HCT116 (cell line): Measurements from ENCODE around the gene UBE2S. TPM values are rescaled to one million over a fixed set of nuclear protein-coding genes. Genes with fewer than 3 reads are reported as not detected.

Experiments used
- ATAC-seq: fragments of 200-7000 bp; cut with Tn5 transposase; 2 replicates; pipeline ENCODE4 v1.9.1; 2020; ENCODE audit warnings: mild to moderate bottlenecking, moderate library complexity
- BruUV-seq: library from RNA; stranded (reverse); fragments of 400-500 nt; replicated peaks from 2 replicates; lab custom pipeline; 2021; lab: Mats Ljungman, UMichigan
- CTCF ChIA-PET: fragments of 300-600 bp; sonication (Branson Sonifier 250); formaldehyde crosslinking; loops from one replicate; lab custom pipeline; 2021; ENCODE audit warnings: antibody characterized with exemption; lab: Charles Lee
- POLR2A ChIA-PET: fragments of 300-600, 350-600 bp; sonication (Branson Sonifier 250); formaldehyde crosslinking; loops from one replicate; lab custom pipeline; 2021; ENCODE audit warnings: antibody characterized with exemption; lab: Charles Lee
- RAD21 ChIA-PET, 2 experiments: fragments of 300-600 bp; sonication (Branson Sonifier 250); formaldehyde crosslinking; loops; one replicate each; lab custom pipeline; 2023; ENCODE audit warnings: low total read pairs in 2 of 2; ENCODE audit not compliant: uncharacterized antibody in 2 of 2, unreplicated experiment in 2 of 2, low non-redundant PET in 1 of 2; lab: Charles Lee
- DNase-seq: peaks from one replicate; pipeline ENCODE4 v3.0.0-alpha.2; 2010; ENCODE audit warnings: low read depth, low spot score
- H2AFZ ChIP-seq: fragments of 200-600 bp; shearing (Covaris generic), sonication (generic); 2 replicates; pipeline ENCODE4 v1.6.1; 2017; ENCODE audit warnings: low read depth, mixed run types, mixed read lengths, antibody characterized with exemption, low read length; ENCODE audit not compliant: poor library complexity, severe bottlenecking
- H3K27ac ChIP-seq: 2 replicates; pipeline ENCODE4 v1.5.1; 2012; ENCODE audit warnings: low read depth, low read length
- H3K27me3 ChIP-seq: fragments of 200-600 bp; sonication (generic); 2 replicates; pipeline ENCODE4 v1.6.1; 2016; ENCODE audit warnings: mixed run types, low read length, mixed read lengths; ENCODE audit not compliant: insufficient read depth
- H3K36me3 ChIP-seq, 2 experiments: fragments of 200-500 bp in 1 of 2; fragments of 200-600 bp in 1 of 2; sonication (Bioruptor generic) in 1 of 2; sonication (generic) in 1 of 2; 2 replicates each; pipeline versions ENCODE4 v1.5.1 to v1.6.1; 2014 to 2016; ENCODE audit warnings: low read length in 2 of 2, inconsistent platforms in 1 of 2, mixed read lengths in 1 of 2, mixed run types in 1 of 2; ENCODE audit not compliant: insufficient read depth in 2 of 2, control insufficient read depth in 1 of 2
- H3K4me1 ChIP-seq, 2 experiments: fragments of 200-600 bp in 1 of 2; sonication (generic) in 1 of 2; 2 replicates each; pipeline versions ENCODE4 v1.5.1 to v1.6.1; 2012 to 2017; ENCODE audit warnings: low read length in 2 of 2, inconsistent platforms in 1 of 2, mild to moderate bottlenecking in 1 of 2, mixed read lengths in 1 of 2, mixed run types in 1 of 2, moderate library complexity in 1 of 2; ENCODE audit not compliant: insufficient read depth in 2 of 2, control insufficient read depth in 1 of 2
- H3K4me2 ChIP-seq: fragments of 200-600 bp; sonication (generic); 2 replicates; pipeline ENCODE4 v1.6.1; 2017; ENCODE audit warnings: mixed run types, low read length, mixed read lengths
- H3K4me3 ChIP-seq, 2 experiments: fragments of 200-600 bp in 1 of 2; sonication (generic) in 1 of 2; replicated peaks in 1 of 2; 2 replicates each; pipeline ENCODE4 v1.5.1; 2011 to 2016; ENCODE audit warnings: low read length in 2 of 2, control low read depth in 1 of 2, low read depth in 1 of 2, mild to moderate bottlenecking in 1 of 2, mixed read lengths in 1 of 2, mixed run types in 1 of 2
- H3K79me2 ChIP-seq: fragments of 200-600 bp; sonication (generic); 2 replicates; pipeline ENCODE4 v1.6.1; 2017; ENCODE audit warnings: mild to moderate bottlenecking, mixed run types, low read length, moderate library complexity, mixed read lengths; ENCODE audit not compliant: insufficient read depth
- H3K9ac ChIP-seq: fragments of 200-600 bp; sonication (generic); 2 replicates; pipeline ENCODE4 v1.6.1; 2016; ENCODE audit warnings: low read length, mixed read lengths
- H3K9me2 ChIP-seq: fragments of 200-600 bp; sonication (generic), shearing (Covaris generic); 2 replicates; pipeline ENCODE4 v1.6.1; 2017; ENCODE audit warnings: mixed run types, mild to moderate bottlenecking, moderate library complexity; ENCODE audit not compliant: insufficient read depth
- H3K9me3 ChIP-seq, 2 experiments: fragments of 200-500 bp in 1 of 2; fragments of 200-600 bp in 1 of 2; sonication (Bioruptor generic) in 1 of 2; sonication (generic) in 1 of 2; 2 replicates each; pipeline ENCODE4 v1.6.1; 2014 to 2017; ENCODE audit warnings: low read length in 2 of 2, mixed read lengths in 2 of 2, inconsistent platforms in 1 of 2, low read depth in 1 of 2, mild to moderate bottlenecking in 1 of 2, mixed run types in 1 of 2, moderate library complexity in 1 of 2; ENCODE audit not compliant: control insufficient read depth in 1 of 2, insufficient read depth in 1 of 2
- H4K20me1 ChIP-seq: fragments of 200-600 bp; sonication (generic), shearing (Covaris generic); 2 replicates; pipeline ENCODE4 v1.6.1; 2017; ENCODE audit warnings: mixed run types, mild to moderate bottlenecking, moderate library complexity; ENCODE audit not compliant: insufficient read depth
- ATF3 ChIP-seq: IDR thresholded peaks from 2 replicates; pipeline ENCODE4 v1.6.1; 2012
- CBX3 ChIP-seq: IDR thresholded peaks from 2 replicates; pipeline ENCODE4 v1.6.1; 2012; ENCODE audit warnings: low read depth
- CEBPB ChIP-seq: IDR thresholded peaks from 2 replicates; pipeline ENCODE4 v1.6.1; 2012; ENCODE audit warnings: low read depth
- ELF1 ChIP-seq: IDR thresholded peaks from 2 replicates; pipeline ENCODE4 v1.6.1; 2012; ENCODE audit warnings: low read depth, borderline replicate concordance
- EZH2 ChIP-seq: fragments of 200-600 bp; sonication (generic); IDR thresholded peaks from 2 replicates; pipeline ENCODE4 v1.6.1; 2017; ENCODE audit warnings: antibody characterized with exemption, mixed run types
- EZH2phosphoT487 ChIP-seq: fragments of 200-600 bp; IDR thresholded peaks from 2 replicates; pipeline ENCODE4 v1.6.1; 2018; ENCODE audit warnings: antibody characterized with exemption, borderline replicate concordance
- FOSL1 ChIP-seq: IDR thresholded peaks from 2 replicates; pipeline ENCODE4 v1.6.1; 2012; ENCODE audit warnings: low read depth
- JUND ChIP-seq: IDR thresholded peaks from 2 replicates; pipeline ENCODE4 v1.6.1; 2012
- MAX ChIP-seq: IDR thresholded peaks from 2 replicates; pipeline ENCODE4 v1.6.1; 2012
- POLR2AphosphoS5 ChIP-seq: IDR thresholded peaks from 2 replicates; pipeline ENCODE4 v1.6.1; 2011; ENCODE audit warnings: mild to moderate bottlenecking, low read depth, low read length, moderate library complexity
- RAD21 ChIP-seq: IDR thresholded peaks from 2 replicates; pipeline ENCODE4 v1.6.1; 2012; ENCODE audit warnings: low read depth, mild to moderate bottlenecking
- SIN3A ChIP-seq: IDR thresholded peaks from 2 replicates; pipeline ENCODE4 v1.6.1; 2012; ENCODE audit warnings: low read depth
- SP1 ChIP-seq: IDR thresholded peaks from 2 replicates; pipeline ENCODE4 v1.6.1; 2012; ENCODE audit warnings: low read depth
- SRF ChIP-seq: IDR thresholded peaks from 2 replicates; pipeline ENCODE4 v1.6.1; 2012; ENCODE audit warnings: low read depth
- TCF7L2 ChIP-seq: IDR thresholded peaks from 2 replicates; pipeline ENCODE4 v1.7.0; 2011; ENCODE audit warnings: borderline replicate concordance, inconsistent platforms; ENCODE audit not compliant: insufficient read depth, insufficient read length; ENCODE audit errors: extremely low read depth
- ZBTB33 ChIP-seq: IDR thresholded peaks from 2 replicates; pipeline ENCODE4 v1.6.1; 2011; ENCODE audit warnings: mild to moderate bottlenecking, low read length, moderate library complexity; ENCODE audit not compliant: insufficient replicate concordance; ENCODE audit errors: extremely low read depth
- ZFX ChIP-seq: fragments of 450-650 bp; IDR thresholded peaks from 2 replicates; pipeline ENCODE4 v1.6.1; 2017
- ZNF274 ChIP-seq: fragments of 200-500 bp; sonication (Bioruptor generic); IDR thresholded peaks from 2 replicates; pipeline ENCODE4 v1.6.1; 2014; ENCODE audit warnings: mild to moderate bottlenecking, low read depth, low read length, inconsistent platforms
- intact Hi-C: fragments of 100-400 bp; cut with micrococcal nuclease; formaldehyde crosslinking; loops from 2 replicates; pipeline ENCODE4 v1.10.0; 2022
- total RNA-seq: library from RNA; stranded (reverse); gene quantifications from one replicate; pipeline ENCODE4 v1.2.1, GENCODE V29; 2021; ENCODE audit not compliant: unreplicated experiment

UBE2S gene
- total RNA-seq, 1 experiment from 2014 or later = 515 TPM

- Histone ChIP-seq H3K9ac (no peak overlapping the region), H3K9me3 (no peaks in the 10 kb centered on the region), H3K27ac (no peak overlapping the region; the same call in 1 of the 2 replicates), H3K79me2 (no peaks in the 10 kb centered on the region), H3K4me3 (no peak overlapping the region)
- intact Hi-C loops = no loop called here
- BruUV-seq = no TSS peak
- POLR2A ChIA-PET = interaction anchor here (1.5 to 1.9 kb wide), 2 partner anchors 12 kb away, joined by 4 to 5 read pairs; partner anchors contain the start of gene UBE2S
- ATAC-seq = no peak
- no peak for TF ChIP-seq POLR2AphosphoS5
- no peak for TF ChIP-seq EZH2
- no peak for TF ChIP-seq CBX3
- TF ChIP-seq ELF1 = no peak
- TF ChIP-seq ZNF274 = no peak
- TF ChIP-seq CEBPB = no peak
- no peak for TF ChIP-seq SIN3A
- TF ChIP-seq, all 23 proteins: peak for 0
- ChIA-PET CTCF (interaction anchor here (0.7 to 1.9 kb wide), 6 partner anchors 160 to 278 kb away, joined by 3 to 14 read pairs (median 6); partner anchors contain the start of gene PPP6R1), RAD21 (interaction anchor here in 1 of 2 experiments (0.7 kb wide), 1 partner anchor 224 kb away, joined by 4 read pairs; no protein-coding TSS in a partner anchor)
- no peak for DNase-seq
- no peaks in the 10 kb centered on the region for H3K9me2 ChIP-seq
- no peaks in the 10 kb centered on the region for H3K27me3 ChIP-seq
- no peak overlapping the region for H3K4me2 ChIP-seq
- peaks cover 2 to 6% of the 10 kb centered on the region in 2 experiments; a peak in 1 of 4 replicates for H3K4me1 ChIP-seq
- no peaks in the 10 kb centered on the region for H3K36me3 ChIP-seq
- no peak overlapping the region for H2AFZ ChIP-seq
- no peaks in the 10 kb centered on the region for H4K20me1 ChIP-seq
Measured at GRCh38 chr19:55419103-55419502, 11.5 kb upstream of the UBE2S start.

GRCh38 chr19:55418185-55418584, 10.6 kb upstream of the UBE2S start:
- Histone ChIP-seq H3K27ac (no peak overlapping the region), H3K9me3 (no peaks in the 10 kb centered on the region), H3K4me2 (no peak overlapping the region), H3K4me1 (peaks cover 2 to 6% of the 10 kb centered on the region in 2 experiments; a peak in 1 of 4 replicates), H3K79me2 (no peaks in the 10 kb centered on the region), H3K36me3 (no peaks in the 10 kb centered on the region), H4K20me1 (no peaks in the 10 kb centered on the region), H2AFZ (peak overlapping the region; percentile 86), H3K27me3 (no peaks in the 10 kb centered on the region), H3K9ac (no peak overlapping the region), H3K9me2 (no peaks in the 10 kb centered on the region), H3K4me3 (no peak overlapping the region)
- BruUV-seq = no TSS peak
- DNase-seq (peak; percentile 74), ATAC-seq (peak; percentile 99)
- POLR2A ChIA-PET = interaction anchor here (1.5 kb wide), 1 partner anchor 11 kb away, joined by 5 read pairs; the partner anchor contains the start of gene UBE2S
- RAD21 ChIA-PET = interaction anchor here (0.6 to 1.2 kb wide), 5 partner anchors 159 to 288 kb away, joined by 3 to 4 read pairs (median 3); partner anchors contain the start of gene PPP6R1 (in 1 of the 2)
- intact Hi-C loops = loop anchor here (1.0 kb wide), 3 partner anchors 206 to 330 kb away; no protein-coding TSS in a partner anchor
- CTCF ChIA-PET = interaction anchor here (0.5 to 1.9 kb wide), 16 partner anchors 86 to 739 kb away, joined by 3 to 14 read pairs (median 4); partner anchors contain the start of genes DNAAF3, PPP1R12C and PPP6R1
- TF ChIP-seq ZBTB33 = no peak
- TF ChIP-seq EZH2 = no peak
- no peak for TF ChIP-seq TCF7L2
- TF ChIP-seq RAD21 = peak; percentile 97
- peak; percentile 93 for TF ChIP-seq MAX
- no peak for TF ChIP-seq EZH2phosphoT487
- no peak for TF ChIP-seq SP1
- no peak for TF ChIP-seq ZNF274
- TF ChIP-seq CBX3 = peak; percentile 86
- no peak for TF ChIP-seq ZFX
- no peak for TF ChIP-seq SRF
- no peak for TF ChIP-seq FOSL1
- TF ChIP-seq POLR2AphosphoS5 = no peak
- no peak for TF ChIP-seq ATF3
- TF ChIP-seq CEBPB = no peak
- TF ChIP-seq JUND = no peak
